Endothelial cell of umbilical vein (primary cell): ENCODE measurements around the gene INS. TPM values are rescaled to one million over a fixed set of nuclear protein-coding genes. Genes with fewer than 3 reads are reported as not detected.

Experiments used
- BruUV-seq: library from RNA; stranded (reverse); fragments of 400-500 nt; replicated peaks from 2 replicates; lab custom pipeline; 2021; lab: Mats Ljungman, UMichigan
- CTCF ChIA-PET: fragments of 300-600, 350-600 bp; sonication (Branson Sonifier 250); formaldehyde crosslinking; loops from one replicate; lab custom pipeline; 2021; ENCODE audit warnings: antibody characterized with exemption, inconsistent platforms; lab: Charles Lee
- POLR2A ChIA-PET: fragments of 300-600, 350-600 bp; sonication (Branson Sonifier 250); formaldehyde crosslinking; loops from one replicate; lab custom pipeline; 2021; ENCODE audit warnings: antibody characterized with exemption, inconsistent platforms; lab: Charles Lee
- DNase-seq: peaks from one replicate; pipeline ENCODE4 v3.0.0-alpha.2; 2011; ENCODE audit warnings: low read depth, low spot score
- FAIRE-seq: peaks from 2 replicates; lab custom pipeline; 2011; peaks lifted over from hg19 to GRCh38; lab: Jason Lieb, UNC
- H2AFZ ChIP-seq: 2 replicates; pipeline ENCODE4 v1.6.0; 2012; ENCODE audit warnings: low read depth, low read length, control low read depth, inconsistent platforms
- H3K27ac ChIP-seq: 2 replicates; pipeline ENCODE4 v1.5.1; 2011; ENCODE audit warnings: low read depth, mild to moderate bottlenecking, control low read depth, low read length, moderate library complexity; ENCODE audit not compliant: insufficient read depth
- H3K27me3 ChIP-seq, 2 experiments: 2 replicates each; pipeline versions ENCODE4 v1.6.0 to v1.6.1; 2011; ENCODE audit warnings: low read length in 2 of 2, mixed read lengths in 1 of 2; ENCODE audit not compliant: control insufficient read depth in 2 of 2, insufficient read depth in 2 of 2
- H3K36me3 ChIP-seq, 2 experiments: 2 replicates in 1 of 2; 3 replicates in 1 of 2; pipeline ENCODE4 v1.5.1; 2011; ENCODE audit warnings: low read length in 2 of 2, mild to moderate bottlenecking in 1 of 2, moderate library complexity in 1 of 2; ENCODE audit not compliant: control insufficient read depth in 2 of 2, insufficient read depth in 2 of 2; ENCODE audit errors: extremely low read depth in 1 of 2
- H3K4me1 ChIP-seq: 3 replicates; pipeline ENCODE4 v1.5.1; 2011; ENCODE audit warnings: mild to moderate bottlenecking, low read length; ENCODE audit not compliant: control insufficient read depth, insufficient read depth; ENCODE audit errors: extremely low read depth
- H3K4me2 ChIP-seq: 2 replicates; pipeline ENCODE4 v1.6.1; 2011; ENCODE audit warnings: low read length, control low read depth, mixed read lengths; ENCODE audit not compliant: insufficient read depth
- H3K4me3 ChIP-seq, 3 experiments: fragments of 200-600 bp in 1 of 3; sonication (generic), shearing (Covaris generic) in 1 of 3; replicated peaks in 1 of 3; 2 replicates each; pipeline ENCODE4 v1.5.1; 2011 to 2016; ENCODE audit warnings: control low read depth in 3 of 3, low read length in 3 of 3, mild to moderate bottlenecking in 2 of 3, inconsistent platforms in 1 of 3, low read depth in 1 of 3, moderate library complexity in 1 of 3; ENCODE audit not compliant: insufficient read depth in 1 of 3
- H3K79me2 ChIP-seq: 2 replicates; pipeline ENCODE4 v1.6.0; 2012; ENCODE audit warnings: low read length, inconsistent platforms; ENCODE audit not compliant: control insufficient read depth, insufficient read depth
- H3K9ac ChIP-seq: replicated peaks from 2 replicates; pipeline ENCODE3; 2011; ENCODE audit warnings: low read length, control low read depth; ENCODE audit not compliant: insufficient read depth; ENCODE audit errors: extremely low read depth
- H3K9me1 ChIP-seq: replicated peaks from 3 replicates; pipeline ENCODE4 v1.6.0; 2011; ENCODE audit warnings: mild to moderate bottlenecking, low read length; ENCODE audit not compliant: control insufficient read depth, insufficient read depth; ENCODE audit errors: extremely low read depth
- H3K9me3 ChIP-seq: replicated peaks from 2 replicates; pipeline ENCODE4 v1.5.1; 2012; ENCODE audit warnings: low read length, inconsistent platforms; ENCODE audit not compliant: control insufficient read depth, insufficient read depth
- H4K20me1 ChIP-seq: replicated peaks from 2 replicates; pipeline ENCODE3; 2011; ENCODE audit warnings: mild to moderate bottlenecking, low read length; ENCODE audit not compliant: control insufficient read depth, insufficient read depth; ENCODE audit errors: extremely low read depth
- CTCF ChIP-seq, 2 donors: IDR thresholded peaks; 1 replicate in 1 of 2; 2 replicates in 1 of 2; pipeline ENCODE4 v1.5.1; 2011; ENCODE audit warnings: low read length in 2 of 2, mild to moderate bottlenecking in 2 of 2, moderate library complexity in 2 of 2, control low read depth in 1 of 2, inconsistent platforms in 1 of 2, low read depth in 1 of 2; ENCODE audit not compliant: insufficient read depth in 1 of 2; ENCODE audit errors: extremely low read depth in 1 of 2
- EZH2 ChIP-seq: IDR thresholded peaks from 2 replicates; pipeline ENCODE4 v1.6.1; 2012; ENCODE audit warnings: borderline replicate concordance, low read depth, mild to moderate bottlenecking, moderate library complexity, low read length, inconsistent platforms; ENCODE audit not compliant: severe bottlenecking
- FOS ChIP-seq: IDR thresholded peaks from 2 replicates; pipeline ENCODE4 v1.6.1; 2011; ENCODE audit warnings: mild to moderate bottlenecking, low read length, moderate library complexity, borderline replicate concordance; ENCODE audit not compliant: insufficient read depth
- JUN ChIP-seq: IDR thresholded peaks from 2 replicates; pipeline ENCODE4 v1.6.1; 2011; ENCODE audit warnings: borderline replicate concordance, low read depth; ENCODE audit not compliant: insufficient read length, insufficient read depth
- POLR2A ChIP-seq: IDR thresholded peaks from 2 replicates; pipeline ENCODE4 v1.6.1; 2012; ENCODE audit warnings: low read depth, mild to moderate bottlenecking, control low read depth, low read length
- dilution Hi-C: fragments of 300-500 bp; cut with MboI; formaldehyde crosslinking; loops from one replicate; pipeline ENCODE4 v1.15.0; 2019; ENCODE audit warnings: low sequenced_read_pairs; ENCODE audit not compliant: extremely low pct_ligation_motif_present
- intact Hi-C: fragments of 100-400 bp; cut with micrococcal nuclease; formaldehyde crosslinking; loops from one replicate; pipeline ENCODE4 v1.10.0; 2022
- polyA plus RNA-seq, 4 experiments: library from polyadenylated mRNA; depleted of rRNA in 3 of 4; stranded (reverse) in 3 of 4; unstranded in 1 of 4; fragments of >200 nt; gene quantifications; 2 replicates each; pipeline versions ENCODE4 v1.2.1 to v1.2.3, GENCODE V29; 2011 to 2012; ENCODE audit warnings: missing spikeins in 1 of 4
- total RNA-seq: library from RNA; stranded (reverse); gene quantifications from 2 replicates; pipeline ENCODE4 v1.2.3, GENCODE V29; 2021

Gene INS
- total and polyA plus RNA-seq, 2 donors (not counting 3 experiments of a cell fraction or from before 2014, with no cell fraction given) = not detected

DNA sequence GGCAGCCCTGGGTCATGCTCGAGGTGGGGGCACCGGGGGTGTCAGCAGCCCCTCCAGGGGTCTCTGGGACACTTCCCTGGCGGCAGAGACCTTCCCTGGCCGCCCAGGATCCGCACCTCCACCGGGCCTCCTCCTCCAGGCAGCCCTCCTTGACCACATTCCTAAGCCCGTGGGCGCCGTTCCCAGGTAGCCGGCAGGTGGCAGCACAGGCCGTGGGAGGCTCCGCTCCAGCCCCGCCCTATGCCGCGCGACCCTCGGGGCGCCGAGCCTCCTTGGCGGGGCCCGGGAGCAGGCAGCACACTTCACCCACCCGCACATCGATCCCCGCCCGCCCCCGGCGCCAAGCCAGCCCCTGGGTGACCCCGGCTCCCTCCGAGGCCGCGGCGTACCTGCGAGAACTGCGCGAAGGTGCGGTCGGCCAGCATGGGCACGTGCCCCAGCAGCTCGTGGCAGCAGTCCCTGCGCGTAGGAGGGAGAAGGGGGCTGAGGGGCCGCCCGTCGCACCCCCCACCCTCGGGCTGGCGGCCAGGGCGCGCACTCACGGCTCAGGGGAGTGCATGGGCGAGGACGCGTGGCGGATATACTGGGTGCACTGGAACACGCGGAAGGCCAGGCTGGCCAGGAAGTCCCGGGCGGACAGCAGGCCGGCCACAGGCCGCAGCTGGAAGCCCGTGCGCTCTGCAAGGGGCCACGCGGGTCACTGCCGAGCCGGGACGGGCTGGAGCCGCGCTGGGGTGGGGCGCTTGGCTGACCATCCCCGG is 5.3 kb upstream of the INS start:
- Histone ChIP-seq H3K9ac (no peak overlapping the region), H3K9me1 (no peaks in the 10 kb centered on the region), H3K27ac (no peak overlapping the region), H3K79me2 (no peaks in the 10 kb centered on the region), H3K4me3 (no peak overlapping the region), H3K4me1 (no peaks in the 10 kb centered on the region), H3K9me3 (no peaks in the 10 kb centered on the region), H3K27me3 (no peaks in the 10 kb centered on the region), H3K4me2 (no peak overlapping the region), H4K20me1 (no peaks in the 10 kb centered on the region), H2AFZ (no peak overlapping the region), H3K36me3 (no peaks in the 10 kb centered on the region)
- CTCF ChIA-PET = interaction anchor here (1.2 to 2.3 kb wide), 2 partner anchors 10 to 254 kb away, joined by 5 to 9 read pairs; no protein-coding TSS in a partner anchor
- POLR2A ChIA-PET = no interaction called here
- FAIRE-seq (no peak), DNase-seq (no peak)
- TF ChIP-seq FOS (no peak), CTCF (IDR thresholded peaks at IDR 0.05; ENCODE audit: extremely low read depth in 1 of 2, insufficient read depth in 1 of 2, low read depth in 1 of 2, low read length in 2 of 2) (peak; percentile 37 to 58), JUN (no peak), POLR2A (no peak), EZH2 (peak; percentile 40)
- intact Hi-C loops = loop anchor here (1.0 kb wide), 1 partner anchor 254 kb away; no protein-coding TSS in a partner anchor
- dilution Hi-C loops = no loop called here
- no TSS peak for BruUV-seq
